ENCODE data around the gene MROH2A. TPM values are rescaled to one million over a fixed set of nuclear protein-coding genes. Genes with fewer than 3 reads are reported as not detected.
"Not testable (repeated sequence)": the region's sequence is repeated elsewhere in the genome, so short reads cannot be mapped to it uniquely, and the experiment has no call there.

The MROH2A gene
- total RNA-seq, 4 donors from 2014 or later: 0.27 to 1.6 (median 0.35) TPM; not detected in 1

- Histone ChIP-seq H3K27me3 (no peaks in the 10 kb centered on the region), H3K4me1 (no peaks in the 10 kb centered on the region), H3K27ac (peak overlapping the region in 1 of 4 donors; percentile 65), H3K36me3 (no peaks in the 10 kb centered on the region), H3K4me3 (no peak overlapping the region), H3K9me3 (no peaks in the 10 kb centered on the region)
- peak in 1 of 3 donors; percentile 57 for DNase-seq
- TF ChIP-seq POLR2A (IDR thresholded peaks at IDR 0.05) (no peak), CTCF (IDR thresholded peaks at IDR 0.05) (no peak)
Observed at GRCh38 chr2:233745073-233745755, 32.9 kb upstream of the MROH2A start.

GRCh38 chr2:233745838-233746237 lies 32.3 kb upstream of the MROH2A start:
- DNase-seq, H3K27me3 ChIP-seq, H3K4me1 ChIP-seq, H3K4me3 ChIP-seq, H3K36me3 ChIP-seq, H3K9me3 ChIP-seq: not testable (repeated sequence)
- peak overlapping the region in 1 of 4 donors; percentile 65 for H3K27ac ChIP-seq

- no peak for DNase-seq
- no peaks in the 10 kb centered on the region for H3K36me3 ChIP-seq
- peaks cover 0 to 4% (median 2%) of the 10 kb centered on the region in 4 donors for H3K9me3 ChIP-seq
- TF ChIP-seq CTCF (IDR thresholded peaks at IDR 0.05): no peak
- no peak for TF ChIP-seq POLR2A (IDR thresholded peaks at IDR 0.05)
- peak overlapping the region in 1 of 4 donors; percentile 65 for H3K27ac ChIP-seq
- H3K4me1 ChIP-seq: no peaks in the 10 kb centered on the region
- no peaks in the 10 kb centered on the region for H3K27me3 ChIP-seq
- H3K4me3 ChIP-seq: no peak overlapping the region
Observed at GRCh38 chr2:233746475-233747282, 31.5 kb upstream of the MROH2A start.

GRCh38 chr2:233747283-233747544 lies 30.9 kb upstream of the MROH2A start:
- no peak overlapping the region for H3K4me3 ChIP-seq
- TF ChIP-seq POLR2A (IDR thresholded peaks at IDR 0.05): no peak
- TF ChIP-seq CTCF (IDR thresholded peaks at IDR 0.05): no peak

GRCh38 chr2:233750689-233751088 lies 27.4 kb upstream of the MROH2A start:
- not testable (repeated sequence) for H3K27me3 ChIP-seq, H3K9me3 ChIP-seq, H3K36me3 ChIP-seq, DNase-seq, H3K4me3 ChIP-seq, H3K4me1 ChIP-seq
- peak overlapping the region in 3 of 4 donors; percentile 32 to 72 (median 71) for H3K27ac ChIP-seq

More at GRCh38 chr2:233747283-233747544, 30.9 kb upstream of the MROH2A start:
- no peak for DNase-seq
- Histone ChIP-seq H3K4me1 (no peaks in the 10 kb centered on the region), H3K27me3 (no peaks in the 10 kb centered on the region), H3K9me3 (peaks cover 0 to 4% (median 2%) of the 10 kb centered on the region in 4 donors), H3K36me3 (no peaks in the 10 kb centered on the region), H3K27ac (no peak overlapping the region)

GRCh38 chr2:233751212-233752009 lies 26.7 kb upstream of the MROH2A start:
- H3K27me3 ChIP-seq, H3K4me1 ChIP-seq, H3K36me3 ChIP-seq, H3K4me3 ChIP-seq, DNase-seq, H3K9me3 ChIP-seq: not testable (repeated sequence)
- peak overlapping the region in 3 of 4 donors; percentile 43 to 72 (median 71) for H3K27ac ChIP-seq
